Panc1 (cell line): ENCODE results near the gene FAAP24.

Experiments
- SIN3A ChIP-seq: IDR thresholded peaks from 2 replicates; pipeline ENCODE4 v1.6.1; 2012; ENCODE audit warnings: low read depth, mild to moderate bottlenecking, low read length, moderate library complexity, borderline replicate concordance; ENCODE audit not compliant: insufficient read depth
- TF ChIP-seq, protein P1 (sequence below): fragments of 450-650 bp; IDR thresholded peaks from 2 replicates; pipeline ENCODE4 v1.5.1; 2017; ENCODE audit warnings: mild to moderate bottlenecking
- TF ChIP-seq, protein P2 (sequence below), 2 experiments: IDR thresholded peaks; 2 replicates each; pipeline ENCODE4 v1.6.1; 2011 to 2012; ENCODE audit warnings: low read depth in 2 of 2, control low read depth in 1 of 2, low read length in 1 of 2, mild to moderate bottlenecking in 1 of 2, moderate library complexity in 1 of 2; ENCODE audit not compliant: insufficient read depth in 1 of 2

DNA sequence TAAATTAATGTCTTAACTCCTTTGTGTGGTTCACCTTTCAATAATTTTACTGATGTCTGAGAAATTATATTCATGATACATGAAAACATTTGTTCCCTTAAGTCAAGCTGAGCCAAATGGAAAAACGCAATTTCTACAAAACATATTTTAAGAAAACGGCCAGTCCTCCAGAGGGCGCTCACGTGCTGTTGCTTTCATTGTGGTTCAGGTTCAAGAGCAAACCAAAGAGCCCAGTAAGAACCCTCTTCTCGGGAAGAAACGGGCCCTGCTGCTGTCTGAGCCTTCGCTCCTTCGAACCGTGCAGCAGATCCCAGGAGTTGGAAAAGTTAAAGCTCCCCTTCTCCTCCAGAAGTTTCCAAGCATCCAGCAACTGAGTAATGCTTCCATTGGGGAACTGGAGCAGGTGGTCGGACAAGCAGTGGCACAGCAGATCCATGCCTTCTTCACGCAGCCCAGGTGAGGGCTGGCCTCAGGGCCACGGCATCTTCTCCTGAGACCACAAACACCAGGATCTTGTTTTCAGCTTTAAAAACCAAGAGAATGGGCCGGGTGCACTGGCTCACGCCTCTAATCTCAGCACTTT, 4.3 kb downstream of the FAAP24 start:
- TF ChIP-seq, protein P1, sequence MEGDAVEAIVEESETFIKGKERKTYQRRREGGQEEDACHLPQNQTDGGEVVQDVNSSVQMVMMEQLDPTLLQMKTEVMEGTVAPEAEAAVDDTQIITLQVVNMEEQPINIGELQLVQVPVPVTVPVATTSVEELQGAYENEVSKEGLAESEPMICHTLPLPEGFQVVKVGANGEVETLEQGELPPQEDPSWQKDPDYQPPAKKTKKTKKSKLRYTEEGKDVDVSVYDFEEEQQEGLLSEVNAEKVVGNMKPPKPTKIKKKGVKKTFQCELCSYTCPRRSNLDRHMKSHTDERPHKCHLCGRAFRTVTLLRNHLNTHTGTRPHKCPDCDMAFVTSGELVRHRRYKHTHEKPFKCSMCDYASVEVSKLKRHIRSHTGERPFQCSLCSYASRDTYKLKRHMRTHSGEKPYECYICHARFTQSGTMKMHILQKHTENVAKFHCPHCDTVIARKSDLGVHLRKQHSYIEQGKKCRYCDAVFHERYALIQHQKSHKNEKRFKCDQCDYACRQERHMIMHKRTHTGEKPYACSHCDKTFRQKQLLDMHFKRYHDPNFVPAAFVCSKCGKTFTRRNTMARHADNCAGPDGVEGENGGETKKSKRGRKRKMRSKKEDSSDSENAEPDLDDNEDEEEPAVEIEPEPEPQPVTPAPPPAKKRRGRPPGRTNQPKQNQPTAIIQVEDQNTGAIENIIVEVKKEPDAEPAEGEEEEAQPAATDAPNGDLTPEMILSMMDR: peak; percentile 95
- TF ChIP-seq, protein P2, sequence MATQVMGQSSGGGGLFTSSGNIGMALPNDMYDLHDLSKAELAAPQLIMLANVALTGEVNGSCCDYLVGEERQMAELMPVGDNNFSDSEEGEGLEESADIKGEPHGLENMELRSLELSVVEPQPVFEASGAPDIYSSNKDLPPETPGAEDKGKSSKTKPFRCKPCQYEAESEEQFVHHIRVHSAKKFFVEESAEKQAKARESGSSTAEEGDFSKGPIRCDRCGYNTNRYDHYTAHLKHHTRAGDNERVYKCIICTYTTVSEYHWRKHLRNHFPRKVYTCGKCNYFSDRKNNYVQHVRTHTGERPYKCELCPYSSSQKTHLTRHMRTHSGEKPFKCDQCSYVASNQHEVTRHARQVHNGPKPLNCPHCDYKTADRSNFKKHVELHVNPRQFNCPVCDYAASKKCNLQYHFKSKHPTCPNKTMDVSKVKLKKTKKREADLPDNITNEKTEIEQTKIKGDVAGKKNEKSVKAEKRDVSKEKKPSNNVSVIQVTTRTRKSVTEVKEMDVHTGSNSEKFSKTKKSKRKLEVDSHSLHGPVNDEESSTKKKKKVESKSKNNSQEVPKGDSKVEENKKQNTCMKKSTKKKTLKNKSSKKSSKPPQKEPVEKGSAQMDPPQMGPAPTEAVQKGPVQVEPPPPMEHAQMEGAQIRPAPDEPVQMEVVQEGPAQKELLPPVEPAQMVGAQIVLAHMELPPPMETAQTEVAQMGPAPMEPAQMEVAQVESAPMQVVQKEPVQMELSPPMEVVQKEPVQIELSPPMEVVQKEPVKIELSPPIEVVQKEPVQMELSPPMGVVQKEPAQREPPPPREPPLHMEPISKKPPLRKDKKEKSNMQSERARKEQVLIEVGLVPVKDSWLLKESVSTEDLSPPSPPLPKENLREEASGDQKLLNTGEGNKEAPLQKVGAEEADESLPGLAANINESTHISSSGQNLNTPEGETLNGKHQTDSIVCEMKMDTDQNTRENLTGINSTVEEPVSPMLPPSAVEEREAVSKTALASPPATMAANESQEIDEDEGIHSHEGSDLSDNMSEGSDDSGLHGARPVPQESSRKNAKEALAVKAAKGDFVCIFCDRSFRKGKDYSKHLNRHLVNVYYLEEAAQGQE (IDR thresholded peaks at IDR 0.05; ENCODE audit: insufficient read depth in 1 of 2, low read depth in 2 of 2, low read length in 1 of 2): no peak
- TF ChIP-seq SIN3A: no peak
